ENCODE measurements around the gene TOMM34.

GRCh38 chr20:44983093-44983674 lies 23.0 kb upstream of the TOMM34 start:
- TF ChIP-seq NANOG (IDR thresholded peaks at IDR 0.05; ENCODE audit: borderline replicate concordance) (no peak), CTCF (conservative IDR thresholded peaks at IDR 0.05; ENCODE audit: low read depth in 2 of 2) (no peak), STAT1 (IDR thresholded peaks at IDR 0.05; ENCODE audit: unreplicated experiment) (no peak), EZH2phosphoT487 (IDR thresholded peaks at IDR 0.05; ENCODE audit: unreplicated experiment) (no peak), EZH2 (IDR thresholded peaks at IDR 0.05; ENCODE audit: low read depth, unreplicated experiment) (no peak), ZNF114 (CRISPR knock-in tag; IDR thresholded peaks at IDR 0.05) (no peak), REST (IDR thresholded peaks at IDR 0.05; ENCODE audit: unreplicated experiment) (no peak)

All from GM23338 (cell line).